GM08714 (cell line): ENCODE measurements around the gene BTBD6.

Experiments
- H3K4me3 ChIP-seq: fragments of 200-500 bp; sonication (Bioruptor generic); 2 replicates; pipeline ENCODE4 v1.5.1; 2014; ENCODE audit warnings: mild to moderate bottlenecking, low read length, inconsistent platforms
- ZNF274 ChIP-seq: IDR thresholded peaks from 2 replicates; pipeline ENCODE4 v1.6.1; 2012; ENCODE audit warnings: mild to moderate bottlenecking, low read depth, low read length

Gene BTBD6

DNA sequence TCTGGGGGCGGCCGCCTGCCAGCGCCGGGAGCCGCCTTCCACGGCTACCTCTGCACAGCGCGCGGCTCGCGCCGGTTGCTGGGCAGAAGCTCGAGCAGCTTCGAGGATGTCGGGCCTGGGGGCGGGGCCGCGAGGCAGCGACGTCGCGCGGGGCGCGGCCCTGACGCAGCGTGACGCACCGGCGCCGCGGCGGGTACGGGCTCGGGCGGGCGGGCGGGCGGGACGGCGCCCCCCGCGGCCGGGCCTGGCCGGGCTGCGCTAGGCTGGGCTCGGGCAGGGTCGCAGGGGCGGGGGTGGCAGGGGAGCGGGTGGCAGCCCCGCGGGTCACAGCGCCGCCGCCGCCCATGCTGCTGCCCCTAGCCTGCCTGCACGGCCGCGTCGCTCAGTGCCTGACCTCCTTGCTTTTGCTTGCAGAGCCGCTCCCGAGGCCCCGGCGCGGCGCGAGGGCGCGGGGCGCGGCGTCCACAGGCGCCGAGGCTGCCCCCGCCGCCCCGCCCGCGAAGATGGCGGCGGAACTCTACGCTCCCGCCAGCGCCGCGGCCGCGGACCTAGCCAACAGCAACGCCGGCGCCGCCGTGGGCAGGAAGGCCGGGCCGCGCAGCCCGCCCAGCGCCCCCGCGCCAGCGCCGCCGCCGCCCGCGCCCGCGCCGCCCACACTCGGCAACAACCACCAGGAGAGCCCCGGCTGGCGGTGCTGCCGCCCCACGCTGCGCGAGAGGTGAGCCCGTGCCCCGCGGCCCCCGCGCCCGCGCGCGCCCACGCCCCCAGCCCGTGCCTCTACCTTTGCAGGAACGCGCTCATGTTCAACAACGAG lies at the start of gene BTBD6:
TSS of gene BTBD6 (plus strand) at position 166 of the 814 bp plus-strand sequence. CDS start at position 345, 179 bp downstream.
- peak within 1 kb of the TSS; percentile 71 for H3K4me3 ChIP-seq
- TF ChIP-seq ZNF274 = no peak

DNA sequence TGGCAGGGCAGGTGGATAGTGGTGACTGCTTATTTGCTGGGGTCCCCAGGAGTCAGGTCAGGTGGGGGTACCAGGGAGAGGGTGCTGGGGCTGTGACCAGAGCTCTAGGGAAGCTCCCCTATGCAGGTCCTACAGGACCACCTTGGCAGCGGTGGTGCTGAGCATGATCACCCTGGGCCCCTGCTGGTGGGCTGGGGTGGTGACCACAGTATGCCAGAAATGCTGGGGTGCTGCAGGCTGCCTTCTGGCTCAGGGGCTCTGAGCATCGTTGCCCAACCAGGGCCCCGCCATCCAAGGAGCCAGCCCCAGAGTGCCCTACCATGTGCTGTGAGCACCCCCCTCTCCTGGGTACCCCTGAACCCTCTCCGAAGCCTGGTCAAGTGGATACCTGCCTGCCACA lies 49.7 kb upstream of the BTBD6 start:
- TF ChIP-seq ZNF274 = no peak

DNA sequence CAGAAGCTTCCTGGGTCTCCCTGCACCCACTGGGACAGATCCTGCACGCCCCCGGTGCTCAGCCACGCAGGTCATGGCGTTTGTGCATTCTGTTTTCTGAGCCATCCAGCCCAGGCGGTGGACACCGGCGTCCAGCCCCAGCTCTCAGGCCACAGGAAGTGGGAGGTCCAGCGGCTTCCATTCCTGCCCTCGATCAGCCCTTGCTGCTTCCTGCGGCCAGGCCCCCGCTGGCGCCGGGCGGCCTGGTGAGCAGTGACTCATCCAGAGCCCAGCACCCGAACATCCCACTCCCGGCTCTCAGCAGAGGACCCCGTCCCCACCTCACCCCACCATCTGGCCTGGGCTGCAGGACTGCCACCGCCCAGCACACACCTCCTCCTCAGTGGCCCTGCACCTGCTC lies 49.2 kb upstream of the BTBD6 start:
- no peak for TF ChIP-seq ZNF274
- no peak overlapping the region for H3K4me3 ChIP-seq

More for the DNA sequence above, 49.7 kb upstream of the BTBD6 start:
- no peak overlapping the region for H3K4me3 ChIP-seq

- H3K4me3 ChIP-seq = no peak overlapping the region
- TF ChIP-seq ZNF274 = no peak
Measured at GRCh38 chr14:105200074-105200473, 48.3 kb upstream of the BTBD6 start.

DNA sequence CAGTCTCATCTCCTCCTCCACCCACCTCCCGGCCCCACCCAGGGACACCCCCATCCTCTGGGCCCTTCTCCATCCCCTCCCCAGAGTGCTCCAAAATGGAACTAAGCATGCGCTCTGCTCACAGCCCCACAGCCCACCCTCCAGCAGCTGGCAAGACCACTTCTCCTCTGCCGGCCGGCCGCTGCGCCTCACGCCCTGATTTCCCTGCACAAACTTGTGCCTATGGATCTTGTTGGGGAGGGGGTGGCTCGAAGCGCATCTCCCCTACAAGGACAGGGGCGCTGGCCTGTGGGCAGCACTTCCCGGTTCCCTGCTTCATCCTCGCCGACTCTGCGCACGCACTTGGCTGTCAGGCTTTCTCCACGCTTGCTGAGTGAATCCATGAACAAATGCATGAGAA lies 47.7 kb upstream of the BTBD6 start:
- no peak overlapping the region for H3K4me3 ChIP-seq
- no peak for TF ChIP-seq ZNF274

- no peak overlapping the region for H3K4me3 ChIP-seq
- TF ChIP-seq ZNF274 = no peak
Measured at GRCh38 chr14:105201156-105201924, 47.0 kb upstream of the BTBD6 start.

DNA sequence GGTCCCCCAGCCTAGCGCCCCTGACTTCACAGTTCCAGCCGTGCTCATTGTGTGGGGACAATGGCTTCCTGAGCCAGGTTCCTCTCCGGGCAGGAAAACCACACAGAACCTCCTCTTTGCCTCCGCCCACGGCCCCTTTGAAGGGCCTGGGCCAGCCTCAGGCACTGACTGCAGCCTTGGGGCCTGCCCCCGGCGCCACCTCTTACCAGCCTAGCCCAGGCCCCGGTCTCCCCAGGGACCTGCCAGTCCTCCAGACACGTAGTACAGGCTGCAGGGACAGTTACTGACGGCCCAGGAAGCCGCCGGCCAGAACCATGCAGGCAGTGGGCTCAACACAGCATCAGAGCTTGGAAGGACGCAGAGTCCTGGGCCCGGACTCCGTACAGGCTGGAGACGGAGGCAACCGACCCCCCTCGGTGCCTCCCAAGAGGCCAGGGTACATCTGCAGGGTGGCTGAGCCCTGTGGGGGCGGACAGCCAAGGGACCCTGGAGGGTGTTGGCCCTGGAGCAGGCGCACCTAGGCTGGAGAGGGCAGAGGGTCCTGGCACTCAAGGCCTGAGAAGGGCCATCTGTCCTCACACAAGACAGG lies 46.3 kb upstream of the BTBD6 start:
- no peak for TF ChIP-seq ZNF274
- H3K4me3 ChIP-seq = no peak overlapping the region

- H3K4me3 ChIP-seq = no peak overlapping the region
- no peak for TF ChIP-seq ZNF274
Measured at GRCh38 chr14:105203057-105203531, 45.2 kb upstream of the BTBD6 start.

DNA sequence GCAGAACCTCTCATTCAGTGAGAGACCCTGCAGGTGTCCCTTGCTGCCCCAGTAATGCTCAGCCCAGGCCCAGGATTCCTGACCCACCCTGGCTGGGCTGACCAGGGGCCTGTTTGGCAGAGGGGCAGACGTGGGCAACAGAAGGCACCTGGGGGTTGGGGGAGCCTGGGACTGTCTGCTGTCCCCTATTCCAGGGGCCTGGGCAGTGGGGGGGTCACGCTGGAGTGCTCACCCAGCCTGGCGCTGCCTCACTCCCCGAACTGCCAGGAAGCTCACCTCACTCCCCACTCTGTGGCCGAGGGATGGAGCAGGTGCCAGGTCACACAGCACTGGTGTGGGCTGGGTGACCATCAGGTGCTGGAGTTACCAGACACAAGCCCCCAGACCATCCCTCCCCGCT lies 44.6 kb upstream of the BTBD6 start:
- no peak for TF ChIP-seq ZNF274
- no peak overlapping the region for H3K4me3 ChIP-seq

GRCh38 chr14:105204206-105204930 lies 44.0 kb upstream of the BTBD6 start:
- no peak for TF ChIP-seq ZNF274
- no peak overlapping the region for H3K4me3 ChIP-seq

DNA sequence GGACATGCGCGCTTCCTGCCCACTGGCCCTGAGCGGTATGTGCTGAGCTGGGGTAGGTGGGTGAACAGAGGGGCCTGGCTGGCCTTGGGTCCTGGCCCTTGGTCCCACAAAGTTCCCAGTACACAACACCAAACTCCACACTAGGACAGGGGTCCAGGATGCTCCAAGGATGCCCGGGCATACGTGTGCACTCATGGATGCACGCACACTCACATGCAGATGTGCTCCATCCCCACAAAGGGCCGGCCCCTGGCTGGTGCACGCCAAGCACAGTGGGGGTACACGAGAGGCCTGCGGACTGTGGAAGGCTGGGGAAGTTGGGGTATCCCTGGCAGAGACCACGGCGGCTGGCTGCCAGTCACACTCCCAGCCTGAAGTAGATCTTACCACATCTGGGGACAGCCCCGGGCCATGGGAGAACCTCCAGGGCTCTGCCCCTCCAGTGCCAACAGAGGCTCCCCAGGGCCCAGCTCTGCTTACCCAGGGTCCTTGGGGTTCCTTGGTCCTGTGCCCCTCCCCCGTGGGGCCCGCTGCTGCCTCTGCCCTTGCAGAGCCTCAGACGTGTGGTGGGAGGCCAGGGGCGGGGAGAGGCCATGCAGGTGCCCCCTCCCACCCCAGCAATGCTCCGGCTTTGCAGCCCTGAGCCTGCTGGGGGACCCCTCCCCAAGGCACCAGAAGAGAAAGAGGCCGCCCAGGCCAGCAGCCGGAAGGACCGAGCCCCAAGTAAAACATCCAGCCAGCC lies 43.2 kb upstream of the BTBD6 start:
- TF ChIP-seq ZNF274 = no peak
- no peak overlapping the region for H3K4me3 ChIP-seq

- no peak for TF ChIP-seq ZNF274
Measured at GRCh38 chr14:105205673-105206208, 42.6 kb upstream of the BTBD6 start.

DNA sequence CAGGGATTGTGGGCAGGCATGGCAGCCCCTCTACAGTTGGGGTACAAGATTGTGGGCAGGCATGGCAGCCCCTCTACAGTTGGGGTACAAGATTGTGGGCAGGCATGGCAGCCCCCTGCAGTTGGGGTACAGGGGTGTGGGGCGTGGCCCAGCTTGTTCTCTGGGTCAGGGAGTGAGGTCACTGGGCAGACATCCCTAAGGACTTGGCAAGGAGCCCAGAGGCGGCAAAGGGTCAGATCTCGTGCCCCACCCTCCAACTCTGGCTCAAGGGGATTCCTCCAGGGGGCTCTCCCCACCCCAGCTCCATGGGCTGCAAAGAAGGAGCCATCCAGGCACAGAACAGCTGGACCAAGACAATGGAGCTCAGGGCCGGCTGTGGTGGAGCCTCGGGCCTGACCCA lies 41.5 kb upstream of the BTBD6 start:
- no peak overlapping the region for H3K4me3 ChIP-seq
- TF ChIP-seq ZNF274 = no peak

More at GRCh38 chr14:105205673-105206208, 42.6 kb upstream of the BTBD6 start:
- H3K4me3 ChIP-seq = no peak overlapping the region
